ENCODE results near the gene STK11. TPM values are rescaled to one million over a fixed set of nuclear protein-coding genes. Genes with fewer than 3 reads are reported as not detected.

Gene STK11
- total RNA-seq, 1 experiment from 2014 or later: 56.7 TPM

- Mint-ChIP-seq H3K27ac (ENCODE audit: unreplicated experiment) (peak overlapping the region; percentile 91), H3K36me3 (ENCODE audit: insufficient read depth, unreplicated experiment) (peaks cover 83% of the 10 kb centered on the region), H3K27me3 (ENCODE audit: insufficient read depth, unreplicated experiment) (no peaks in the 10 kb centered on the region), H3K9me3 (ENCODE audit: unreplicated experiment) (no peaks in the 10 kb centered on the region), H3K4me3 (ENCODE audit: unreplicated experiment) (peak overlapping the region; percentile 83), H3K4me1 (ENCODE audit: low read depth, unreplicated experiment) (peaks cover 18% of the 10 kb centered on the region)
- TF ChIP-seq CTCF (IDR thresholded peaks at IDR 0.05; ENCODE audit: insufficient read depth in 1 of 2, low read depth in 1 of 2, low read length in 1 of 2, severe bottlenecking in 1 of 2, unreplicated experiment in 1 of 2): no peak
- H3K4me1 ChIP-seq: peaks cover 31% of the 10 kb centered on the region
- ChIA-PET CTCF (interaction anchor here (0.5 to 1.4 kb wide), 3 partner anchors 15 to 70 kb away, joined by 3 to 11 read pairs (median 3); no protein-coding TSS in a partner anchor), POLR2A (interaction anchor here (0.7 kb wide), 1 partner anchor 90 kb away, joined by 3 read pairs; no protein-coding TSS in a partner anchor)
- BruUV-seq (replicated peaks): TSS peak; percentile 43
- no peaks in the 10 kb centered on the region for H3K9me3 ChIP-seq
- H3K27me3 ChIP-seq (replicated peaks; ENCODE audit: control insufficient read depth, insufficient read depth, low read length): no peaks in the 10 kb centered on the region
- intact Hi-C loops (cut with micrococcal nuclease; ENCODE audit: unreplicated experiment): no loop called here
- no peak for DNase-seq
- H3K4me3 ChIP-seq (ENCODE audit: low read depth, low read length): no peak overlapping the region
- H3K36me3 ChIP-seq (ENCODE audit: control insufficient read depth, insufficient read depth, low read length): peaks cover 2% of the 10 kb centered on the region; the same call in 1 of the 2 replicates
These were observed 67.9 kb downstream of the STK11 start for GRCh38 chr19:1273263-1274041.

GRCh38 chr19:1274081-1274851 lies 68.7 kb downstream of the STK11 start:
- peak overlapping the region; percentile 91 for H3K27ac Mint-ChIP-seq (ENCODE audit: unreplicated experiment)
- H3K9me3 Mint-ChIP-seq (ENCODE audit: unreplicated experiment): no peaks in the 10 kb centered on the region
- Histone ChIP-seq H3K27me3 (replicated peaks; ENCODE audit: control insufficient read depth, insufficient read depth, low read length) (no peaks in the 10 kb centered on the region), H3K4me1 (peaks cover 27% of the 10 kb centered on the region), H3K4me3 (ENCODE audit: low read depth, low read length) (no peak overlapping the region), H3K36me3 (ENCODE audit: control insufficient read depth, insufficient read depth, low read length) (peaks cover 4% of the 10 kb centered on the region; the same call in 1 of the 2 replicates), H3K9me3 (no peaks in the 10 kb centered on the region)
- CTCF ChIA-PET: interaction anchor here (0.5 to 1.4 kb wide), 3 partner anchors 16 to 71 kb away, joined by 3 to 11 read pairs (median 3); no protein-coding TSS in a partner anchor
- TF ChIP-seq CTCF (IDR thresholded peaks at IDR 0.05; ENCODE audit: insufficient read depth in 1 of 2, low read depth in 1 of 2, low read length in 1 of 2, severe bottlenecking in 1 of 2, unreplicated experiment in 1 of 2): no peak
- peak overlapping the region; percentile 83 for H3K4me3 Mint-ChIP-seq (ENCODE audit: unreplicated experiment)
- no TSS peak for BruUV-seq (replicated peaks)
- peaks cover 84% of the 10 kb centered on the region for H3K36me3 Mint-ChIP-seq (ENCODE audit: insufficient read depth, unreplicated experiment)
- peaks cover 13% of the 10 kb centered on the region for H3K4me1 Mint-ChIP-seq (ENCODE audit: low read depth, unreplicated experiment)
- POLR2A ChIA-PET: interaction anchor here (0.7 kb wide), 1 partner anchor 90 kb away, joined by 3 read pairs; no protein-coding TSS in a partner anchor
- H3K27me3 Mint-ChIP-seq (ENCODE audit: insufficient read depth, unreplicated experiment): no peaks in the 10 kb centered on the region
- no peak for DNase-seq
- intact Hi-C loops (cut with micrococcal nuclease; ENCODE audit: unreplicated experiment): no loop called here

GRCh38 chr19:1274852-1275259 lies 69.3 kb downstream of the STK11 start:
- Histone ChIP-seq H3K4me3 (ENCODE audit: low read depth, low read length) (peak overlapping the region; percentile 86), H3K9me3 (no peaks in the 10 kb centered on the region), H3K4me1 (peaks cover 27% of the 10 kb centered on the region), H3K27me3 (replicated peaks; ENCODE audit: control insufficient read depth, insufficient read depth, low read length) (no peaks in the 10 kb centered on the region), H3K36me3 (ENCODE audit: control insufficient read depth, insufficient read depth, low read length) (peaks cover 5% of the 10 kb centered on the region; the same call in 1 of the 2 replicates)
- H3K4me1 Mint-ChIP-seq (ENCODE audit: low read depth, unreplicated experiment): peaks cover 16% of the 10 kb centered on the region
- H3K36me3 Mint-ChIP-seq (ENCODE audit: insufficient read depth, unreplicated experiment): peaks cover 84% of the 10 kb centered on the region
- ChIA-PET POLR2A (interaction anchor here (0.5 to 1.0 kb wide), 7 partner anchors 9 to 489 kb away, joined by 3 to 9 read pairs (median 3); a partner anchor contains a TSS), CTCF (interaction anchor here (0.6 to 1.0 kb wide), 2 partner anchors 8 to 30 kb away, joined by 5 to 9 read pairs; no protein-coding TSS in a partner anchor)
- H3K9me3 Mint-ChIP-seq (ENCODE audit: unreplicated experiment): no peaks in the 10 kb centered on the region
- H3K4me3 Mint-ChIP-seq (ENCODE audit: unreplicated experiment): peak overlapping the region; percentile 83
- DNase-seq: no peak
- BruUV-seq (replicated peaks): no TSS peak
- intact Hi-C loops (cut with micrococcal nuclease; ENCODE audit: unreplicated experiment): loop anchor here (5.0 kb wide), 1 partner anchor 42 kb away; no protein-coding TSS in a partner anchor
- TF ChIP-seq CTCF (IDR thresholded peaks at IDR 0.05; ENCODE audit: insufficient read depth in 1 of 2, low read depth in 1 of 2, low read length in 1 of 2, severe bottlenecking in 1 of 2, unreplicated experiment in 1 of 2): no peak
- H3K27me3 Mint-ChIP-seq (ENCODE audit: insufficient read depth, unreplicated experiment): no peaks in the 10 kb centered on the region
- H3K27ac Mint-ChIP-seq (ENCODE audit: unreplicated experiment): peak overlapping the region; percentile 91
